SK-N-SH treated with all-trans-retinoic acid at 6 μM for 48 hours (cell line): ENCODE measurements around the gene MACF1.
"Not testable (repeated sequence)": the region's sequence is repeated elsewhere in the genome, so short reads cannot be mapped to it uniquely, and the experiment has no call there.

Source experiments
- ATAC-seq: fragments of 200-7000 bp; cut with Tn5 transposase; 3 replicates; pipeline ENCODE4 v1.9.1; 2020; ENCODE audit warnings: mild to moderate bottlenecking, moderate library complexity
- ESRRG ChIP-seq: fragments of 250-450 bp; sonication (Bioruptor Pico); IDR thresholded peaks from 2 replicates; pipeline ENCODE4 v1.6.1; 2021; ENCODE audit warnings: mild to moderate bottlenecking
- GLIS3 ChIP-seq: fragments of 250-450 bp; sonication (Bioruptor Pico); IDR thresholded peaks from 2 replicates; pipeline ENCODE4 v1.5.0; 2020; ENCODE audit warnings: mild to moderate bottlenecking, moderate library complexity
- ISL1 ChIP-seq: fragments of 250-450 bp; sonication (Bioruptor Pico); IDR thresholded peaks from 2 replicates; pipeline ENCODE4 v2.1.2; 2022; ENCODE audit warnings: mild to moderate bottlenecking, moderate library complexity
- OSR1 ChIP-seq: fragments of 250-450 bp; sonication (Bioruptor Pico); IDR thresholded peaks from 2 replicates; pipeline ENCODE4 v1.8.0; 2022; ENCODE audit warnings: moderate library complexity, mild to moderate bottlenecking, inconsistent platforms
- PPARA ChIP-seq: fragments of 250-450 bp; sonication (Bioruptor Pico); IDR thresholded peaks from 2 replicates; pipeline ENCODE4 v1.5.0; 2020; ENCODE audit warnings: mild to moderate bottlenecking, borderline replicate concordance
- SNAI2 ChIP-seq: fragments of 250-450 bp; sonication (Bioruptor Pico); IDR thresholded peaks from 2 replicates; pipeline ENCODE4 v1.5.0; 2020; ENCODE audit warnings: mild to moderate bottlenecking, moderate library complexity
- TOX ChIP-seq: fragments of 250-450 bp; sonication (Bioruptor Pico); IDR thresholded peaks from 2 replicates; pipeline ENCODE4 v1.8.0; 2021; ENCODE audit warnings: mild to moderate bottlenecking, moderate library complexity, borderline replicate concordance
- ZC3H10 ChIP-seq: fragments of 250-450 bp; sonication (Bioruptor Pico); IDR thresholded peaks from 2 replicates; pipeline ENCODE4 v1.5.1; 2021; ENCODE audit warnings: mild to moderate bottlenecking, moderate library complexity
- ZFP3 ChIP-seq: fragments of 250-450 bp; sonication (Bioruptor Pico); IDR thresholded peaks from 2 replicates; pipeline ENCODE4 v1.5.0; 2020; ENCODE audit warnings: mild to moderate bottlenecking, moderate library complexity
- ZFP30 ChIP-seq: fragments of 450-650 bp; formaldehyde crosslinking; IDR thresholded peaks from 2 replicates; pipeline ENCODE4 v1.5.0; 2022; ENCODE audit warnings: mild to moderate bottlenecking, moderate library complexity
- ZNF565 ChIP-seq: fragments of 450-650 bp; formaldehyde crosslinking; conservative IDR thresholded peaks from 2 replicates; pipeline ENCODE4 v1.5.0; 2020; ENCODE audit warnings: low read depth, mild to moderate bottlenecking, moderate library complexity
- ZNF70 ChIP-seq: fragments of 450-650 bp; formaldehyde crosslinking; IDR thresholded peaks from 2 replicates; pipeline ENCODE4 v1.5.0; 2020; ENCODE audit warnings: mild to moderate bottlenecking, moderate library complexity
- ZNF8 ChIP-seq: fragments of 450-650 bp; formaldehyde crosslinking; IDR thresholded peaks from 2 replicates; pipeline ENCODE4 v1.5.0; 2020; ENCODE audit warnings: mild to moderate bottlenecking, moderate library complexity
- TF ChIP-seq, protein P1 (sequence below): fragments of 250-450 bp; sonication (Bioruptor Pico); IDR thresholded peaks from 2 replicates; pipeline ENCODE4 v1.8.0; 2021; ENCODE audit warnings: low read depth, mild to moderate bottlenecking, moderate library complexity, borderline replicate concordance
- TF ChIP-seq, protein P2 (sequence below): fragments of 250-450 bp; sonication (Bioruptor Pico); IDR thresholded peaks from 2 replicates; pipeline ENCODE4 v1.5.0; 2020; ENCODE audit warnings: mild to moderate bottlenecking, moderate library complexity
- TF ChIP-seq, protein P3 (sequence below): fragments of 250-450 bp; sonication (Bioruptor Pico); IDR thresholded peaks from 2 replicates; pipeline ENCODE4 v1.5.1; 2021; ENCODE audit warnings: mild to moderate bottlenecking, moderate library complexity
- TF ChIP-seq, protein P4 (sequence below): fragments of 250-450 bp; sonication (Bioruptor Pico); IDR thresholded peaks from 2 replicates; pipeline ENCODE4 v1.5.1; 2020; ENCODE audit warnings: low read depth, mild to moderate bottlenecking, moderate library complexity
- TF ChIP-seq, protein P5 (sequence below): fragments of 250-450 bp; sonication (Bioruptor Pico); IDR thresholded peaks from 2 replicates; pipeline ENCODE4 v1.8.0; 2020; ENCODE audit warnings: mild to moderate bottlenecking, moderate library complexity, borderline replicate concordance

MACF1 gene

DNA sequence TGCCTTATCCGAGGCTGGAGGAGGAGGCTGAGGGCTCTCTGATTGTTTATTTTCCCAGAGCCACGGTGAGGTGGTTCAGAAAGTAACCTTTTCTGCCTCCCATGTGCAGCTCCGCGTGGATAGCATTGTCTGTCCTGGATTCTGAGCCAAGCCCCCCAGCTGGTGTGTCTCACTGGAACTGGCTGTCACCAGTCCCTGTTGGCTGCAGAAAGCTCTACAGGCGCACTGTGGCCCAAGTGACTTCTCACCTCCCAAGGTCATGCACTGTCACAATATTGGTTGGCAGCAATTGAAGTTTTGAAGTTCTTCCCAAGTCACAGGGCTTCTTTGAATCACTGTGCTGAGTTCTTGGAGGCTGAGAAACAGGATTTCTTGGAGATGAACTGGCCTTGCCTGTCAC, 295.2 kb downstream of the MACF1 start:
- TF ChIP-seq, protein P1, sequence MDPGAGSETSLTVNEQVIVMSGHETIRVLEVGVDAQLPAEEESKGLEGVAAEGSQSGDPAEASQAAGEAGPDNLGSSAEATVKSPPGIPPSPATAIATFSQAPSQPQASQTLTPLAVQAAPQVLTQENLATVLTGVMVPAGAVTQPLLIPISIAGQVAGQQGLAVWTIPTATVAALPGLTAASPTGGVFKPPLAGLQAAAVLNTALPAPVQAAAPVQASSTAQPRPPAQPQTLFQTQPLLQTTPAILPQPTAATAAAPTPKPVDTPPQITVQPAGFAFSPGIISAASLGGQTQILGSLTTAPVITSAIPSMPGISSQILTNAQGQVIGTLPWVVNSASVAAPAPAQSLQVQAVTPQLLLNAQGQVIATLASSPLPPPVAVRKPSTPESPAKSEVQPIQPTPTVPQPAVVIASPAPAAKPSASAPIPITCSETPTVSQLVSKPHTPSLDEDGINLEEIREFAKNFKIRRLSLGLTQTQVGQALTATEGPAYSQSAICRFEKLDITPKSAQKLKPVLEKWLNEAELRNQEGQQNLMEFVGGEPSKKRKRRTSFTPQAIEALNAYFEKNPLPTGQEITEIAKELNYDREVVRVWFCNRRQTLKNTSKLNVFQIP (CRISPR knock-in tag), result no peak
- TF ChIP-seq OSR1 (CRISPR knock-in tag) (no peak), ZFP3 (CRISPR knock-in tag) (no peak), PPARA (CRISPR knock-in tag) (no peak), ISL1 (CRISPR knock-in tag) (no peak), GLIS3 (CRISPR knock-in tag) (no peak), ZNF8 (CRISPR knock-in tag) (no peak)
- TF ChIP-seq, protein P2, sequence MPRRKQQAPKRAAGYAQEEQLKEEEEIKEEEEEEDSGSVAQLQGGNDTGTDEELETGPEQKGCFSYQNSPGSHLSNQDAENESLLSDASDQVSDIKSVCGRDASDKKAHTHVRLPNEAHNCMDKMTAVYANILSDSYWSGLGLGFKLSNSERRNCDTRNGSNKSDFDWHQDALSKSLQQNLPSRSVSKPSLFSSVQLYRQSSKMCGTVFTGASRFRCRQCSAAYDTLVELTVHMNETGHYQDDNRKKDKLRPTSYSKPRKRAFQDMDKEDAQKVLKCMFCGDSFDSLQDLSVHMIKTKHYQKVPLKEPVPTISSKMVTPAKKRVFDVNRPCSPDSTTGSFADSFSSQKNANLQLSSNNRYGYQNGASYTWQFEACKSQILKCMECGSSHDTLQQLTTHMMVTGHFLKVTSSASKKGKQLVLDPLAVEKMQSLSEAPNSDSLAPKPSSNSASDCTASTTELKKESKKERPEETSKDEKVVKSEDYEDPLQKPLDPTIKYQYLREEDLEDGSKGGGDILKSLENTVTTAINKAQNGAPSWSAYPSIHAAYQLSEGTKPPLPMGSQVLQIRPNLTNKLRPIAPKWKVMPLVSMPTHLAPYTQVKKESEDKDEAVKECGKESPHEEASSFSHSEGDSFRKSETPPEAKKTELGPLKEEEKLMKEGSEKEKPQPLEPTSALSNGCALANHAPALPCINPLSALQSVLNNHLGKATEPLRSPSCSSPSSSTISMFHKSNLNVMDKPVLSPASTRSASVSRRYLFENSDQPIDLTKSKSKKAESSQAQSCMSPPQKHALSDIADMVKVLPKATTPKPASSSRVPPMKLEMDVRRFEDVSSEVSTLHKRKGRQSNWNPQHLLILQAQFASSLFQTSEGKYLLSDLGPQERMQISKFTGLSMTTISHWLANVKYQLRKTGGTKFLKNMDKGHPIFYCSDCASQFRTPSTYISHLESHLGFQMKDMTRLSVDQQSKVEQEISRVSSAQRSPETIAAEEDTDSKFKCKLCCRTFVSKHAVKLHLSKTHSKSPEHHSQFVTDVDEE (CRISPR knock-in tag), result no peak
- ATAC-seq, result no peak

DNA sequence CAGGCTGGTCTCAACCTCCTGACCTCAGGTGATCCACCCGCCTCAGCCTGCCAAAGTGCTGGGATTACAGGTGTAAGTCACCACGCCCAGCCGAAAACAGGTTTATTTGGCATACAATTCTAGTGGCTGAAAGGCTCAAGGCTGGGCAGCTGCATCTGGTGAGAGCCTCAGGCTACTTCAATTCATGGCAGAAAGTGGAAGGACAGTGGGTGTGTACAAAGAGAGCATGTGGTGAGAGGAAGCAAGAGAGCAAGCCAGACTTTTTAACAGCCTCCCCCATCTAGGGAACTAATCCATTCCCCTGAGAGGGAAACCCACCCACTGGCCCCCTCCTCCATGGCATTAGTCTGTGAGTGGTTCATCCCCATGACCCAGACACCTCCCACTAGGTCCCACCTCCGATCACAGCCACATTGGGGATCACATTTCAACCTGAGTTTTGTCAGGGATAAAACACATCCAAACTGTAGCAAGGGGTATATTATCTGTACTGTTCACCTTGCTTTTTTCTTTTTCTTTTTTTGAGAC, 296.4 kb downstream of the MACF1 start:
- ATAC-seq, result no peak

DNA sequence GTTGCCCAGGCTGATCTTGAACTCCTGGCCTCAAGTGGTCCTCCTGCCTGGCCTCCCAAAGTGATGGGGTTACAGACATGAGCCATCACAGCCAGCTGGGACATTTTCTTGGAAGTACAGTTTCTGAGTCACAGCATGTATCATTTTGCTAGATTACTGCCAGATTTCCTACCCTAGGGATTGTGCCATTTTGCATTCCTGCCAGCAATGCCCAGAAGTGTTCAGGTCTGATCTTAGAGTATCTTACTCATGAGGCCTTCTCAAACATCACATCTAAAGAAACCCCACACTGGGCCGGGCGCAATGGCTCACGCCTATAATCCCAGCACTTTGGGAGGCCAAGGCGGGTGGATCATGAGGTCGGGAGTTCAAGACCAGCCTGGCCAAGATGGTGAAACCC, 297.2 kb downstream of the MACF1 start:
- peak; percentile 58 for ATAC-seq
- TF ChIP-seq, protein P3, sequence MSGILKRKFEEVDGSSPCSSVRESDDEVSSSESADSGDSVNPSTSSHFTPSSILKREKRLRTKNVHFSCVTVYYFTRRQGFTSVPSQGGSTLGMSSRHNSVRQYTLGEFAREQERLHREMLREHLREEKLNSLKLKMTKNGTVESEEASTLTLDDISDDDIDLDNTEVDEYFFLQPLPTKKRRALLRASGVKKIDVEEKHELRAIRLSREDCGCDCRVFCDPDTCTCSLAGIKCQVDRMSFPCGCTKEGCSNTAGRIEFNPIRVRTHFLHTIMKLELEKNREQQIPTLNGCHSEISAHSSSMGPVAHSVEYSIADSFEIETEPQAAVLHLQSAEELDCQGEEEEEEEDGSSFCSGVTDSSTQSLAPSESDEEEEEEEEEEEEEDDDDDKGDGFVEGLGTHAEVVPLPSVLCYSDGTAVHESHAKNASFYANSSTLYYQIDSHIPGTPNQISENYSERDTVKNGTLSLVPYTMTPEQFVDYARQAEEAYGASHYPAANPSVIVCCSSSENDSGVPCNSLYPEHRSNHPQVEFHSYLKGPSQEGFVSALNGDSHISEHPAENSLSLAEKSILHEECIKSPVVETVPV (CRISPR knock-in tag), result no peak
- no peak for TF ChIP-seq ESRRG (CRISPR knock-in tag)
- TF ChIP-seq ZFP30 (CRISPR knock-in tag), result no peak
- TF ChIP-seq OSR1 (CRISPR knock-in tag), result no peak
- TF ChIP-seq, protein P4, sequence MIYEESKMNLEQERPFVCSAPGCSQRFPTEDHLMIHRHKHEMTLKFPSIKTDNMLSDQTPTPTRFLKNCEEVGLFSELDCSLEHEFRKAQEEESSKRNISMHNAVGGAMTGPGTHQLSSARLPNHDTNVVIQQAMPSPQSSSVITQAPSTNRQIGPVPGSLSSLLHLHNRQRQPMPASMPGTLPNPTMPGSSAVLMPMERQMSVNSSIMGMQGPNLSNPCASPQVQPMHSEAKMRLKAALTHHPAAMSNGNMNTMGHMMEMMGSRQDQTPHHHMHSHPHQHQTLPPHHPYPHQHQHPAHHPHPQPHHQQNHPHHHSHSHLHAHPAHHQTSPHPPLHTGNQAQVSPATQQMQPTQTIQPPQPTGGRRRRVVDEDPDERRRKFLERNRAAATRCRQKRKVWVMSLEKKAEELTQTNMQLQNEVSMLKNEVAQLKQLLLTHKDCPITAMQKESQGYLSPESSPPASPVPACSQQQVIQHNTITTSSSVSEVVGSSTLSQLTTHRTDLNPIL, result no peak
- TF ChIP-seq SNAI2 (CRISPR knock-in tag), result no peak
- no peak for TF ChIP-seq ISL1 (CRISPR knock-in tag)
- TF ChIP-seq GLIS3 (CRISPR knock-in tag), result no peak
- TF ChIP-seq, all 23 proteins: peak for 0

More for the DNA sequence above, 296.4 kb downstream of the MACF1 start:
- no peak for TF ChIP-seq ZNF8 (CRISPR knock-in tag)
- TF ChIP-seq GLIS3 (CRISPR knock-in tag), result no peak
- no peak for TF ChIP-seq ISL1 (CRISPR knock-in tag)
- TF ChIP-seq ZC3H10, result no peak
- TF ChIP-seq, protein P4, result no peak
- TF ChIP-seq, protein P1 (CRISPR knock-in tag), result no peak
- TF ChIP-seq TOX, result no peak
- no peak for TF ChIP-seq ZNF565 (CRISPR knock-in tag)
- no peak for TF ChIP-seq ZNF70 (CRISPR knock-in tag)
- TF ChIP-seq, protein P5, sequence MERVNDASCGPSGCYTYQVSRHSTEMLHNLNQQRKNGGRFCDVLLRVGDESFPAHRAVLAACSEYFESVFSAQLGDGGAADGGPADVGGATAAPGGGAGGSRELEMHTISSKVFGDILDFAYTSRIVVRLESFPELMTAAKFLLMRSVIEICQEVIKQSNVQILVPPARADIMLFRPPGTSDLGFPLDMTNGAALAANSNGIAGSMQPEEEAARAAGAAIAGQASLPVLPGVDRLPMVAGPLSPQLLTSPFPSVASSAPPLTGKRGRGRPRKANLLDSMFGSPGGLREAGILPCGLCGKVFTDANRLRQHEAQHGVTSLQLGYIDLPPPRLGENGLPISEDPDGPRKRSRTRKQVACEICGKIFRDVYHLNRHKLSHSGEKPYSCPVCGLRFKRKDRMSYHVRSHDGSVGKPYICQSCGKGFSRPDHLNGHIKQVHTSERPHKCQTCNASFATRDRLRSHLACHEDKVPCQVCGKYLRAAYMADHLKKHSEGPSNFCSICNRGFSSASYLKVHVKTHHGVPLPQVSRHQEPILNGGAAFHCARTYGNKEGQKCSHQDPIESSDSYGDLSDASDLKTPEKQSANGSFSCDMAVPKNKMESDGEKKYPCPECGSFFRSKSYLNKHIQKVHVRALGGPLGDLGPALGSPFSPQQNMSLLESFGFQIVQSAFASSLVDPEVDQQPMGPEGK (CRISPR knock-in tag), result no peak

DNA sequence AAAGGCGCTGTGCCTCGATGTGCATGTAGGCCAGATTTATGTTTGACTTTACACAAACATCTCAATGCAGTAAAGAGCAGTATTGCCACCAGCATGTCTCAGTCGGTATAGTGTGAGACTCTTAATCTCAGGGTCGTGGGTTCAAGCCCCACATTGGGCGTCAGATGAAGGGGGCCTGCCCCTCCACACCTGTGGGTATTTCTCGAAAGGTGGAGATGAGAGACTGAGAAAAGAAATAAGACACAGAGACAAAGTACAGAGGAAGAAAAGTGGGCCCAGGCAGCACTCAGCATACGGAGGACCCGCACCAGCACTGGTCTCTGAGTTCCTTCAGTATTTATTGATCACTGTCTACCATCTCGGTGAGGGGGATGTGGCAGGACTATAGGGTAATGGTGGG, 299.9 kb downstream of the MACF1 start:
- ATAC-seq, result not testable (repeated sequence)
